Rectal smooth muscle tissue (tissue), 1 donor: ENCODE data around the gene TOX4.

ENCODE experiments used
- H3K27ac ChIP-seq: one replicate; pipeline ENCODE4 v1.7.0; 2013; ENCODE audit warnings: low read depth, low read length, inconsistent platforms
- H3K27me3 ChIP-seq: one replicate; pipeline ENCODE4 v1.7.0; 2013; ENCODE audit warnings: low read length; ENCODE audit not compliant: control insufficient read depth, insufficient read depth
- H3K36me3 ChIP-seq: one replicate; pipeline ENCODE4 v1.7.0; 2013; ENCODE audit warnings: low read length; ENCODE audit not compliant: control insufficient read depth, insufficient read depth
- H3K4me1 ChIP-seq: one replicate; pipeline ENCODE4 v1.7.0; 2013; ENCODE audit warnings: low read length; ENCODE audit not compliant: control insufficient read depth, insufficient read depth
- H3K4me3 ChIP-seq: one replicate; pipeline ENCODE4 v1.7.0; 2013; ENCODE audit warnings: low read length
- H3K9ac ChIP-seq: one replicate; pipeline ENCODE4 v1.7.0; 2013; ENCODE audit warnings: low read length

The TOX4 gene

GRCh38 chr14:21467616-21468015, 9.4 kb upstream of the TOX4 start:
- H3K27ac ChIP-seq = no peak overlapping the region
- H3K27me3 ChIP-seq = no peaks in the 10 kb centered on the region
- H3K4me1 ChIP-seq = no peaks in the 10 kb centered on the region
- no peak overlapping the region for H3K4me3 ChIP-seq
- H3K36me3 ChIP-seq = peaks cover 4% of the 10 kb centered on the region
- H3K9ac ChIP-seq = no peak overlapping the region

- Histone ChIP-seq H3K4me1 (peaks cover 9% of the 10 kb centered on the region), H3K36me3 (no peaks in the 10 kb centered on the region), H3K27me3 (no peaks in the 10 kb centered on the region), H3K27ac (peak overlapping the region; percentile 92), H3K4me3 (peak overlapping the region; percentile 57), H3K9ac (peak overlapping the region; percentile 1)
Measured at GRCh38 chr14:21475767-21476522, 1.1 kb upstream of the TOX4 start.

GRCh38 chr14:21476523-21476924, 471 bp upstream of the TOX4 start:
- Histone ChIP-seq H3K4me1 (peaks cover 9% of the 10 kb centered on the region), H3K9ac (peak overlapping the region; percentile 1), H3K4me3 (peak overlapping the region; percentile 57), H3K36me3 (peaks cover 3% of the 10 kb centered on the region), H3K27ac (peak overlapping the region; percentile 92), H3K27me3 (no peaks in the 10 kb centered on the region)

GRCh38 chr14:21486640-21487087, 9.7 kb downstream of the TOX4 start:
- H3K4me3 ChIP-seq = no peak overlapping the region
- no peak overlapping the region for H3K27ac ChIP-seq
- no peak overlapping the region for H3K9ac ChIP-seq
- peaks cover 15% of the 10 kb centered on the region for H3K36me3 ChIP-seq
- H3K27me3 ChIP-seq = no peaks in the 10 kb centered on the region
- H3K4me1 ChIP-seq = no peaks in the 10 kb centered on the region

GRCh38 chr14:21494902-21495762, 18.1 kb downstream of the TOX4 start:
- H3K27me3 ChIP-seq = no peaks in the 10 kb centered on the region
- no peaks in the 10 kb centered on the region for H3K4me1 ChIP-seq
- no peak overlapping the region for H3K4me3 ChIP-seq
- no peak overlapping the region for H3K9ac ChIP-seq
- H3K36me3 ChIP-seq = peaks cover 26% of the 10 kb centered on the region
- H3K27ac ChIP-seq = no peak overlapping the region

- Histone ChIP-seq H3K36me3 (peaks cover 24% of the 10 kb centered on the region), H3K27ac (no peak overlapping the region), H3K9ac (no peak overlapping the region), H3K4me3 (no peak overlapping the region), H3K27me3 (no peaks in the 10 kb centered on the region), H3K4me1 (no peaks in the 10 kb centered on the region)
Measured at GRCh38 chr14:21496453-21496852, 19.5 kb downstream of the TOX4 start.

GRCh38 chr14:21498540-21499526, 21.8 kb downstream of the TOX4 start:
- no peak overlapping the region for H3K4me3 ChIP-seq
- peaks cover 24% of the 10 kb centered on the region for H3K36me3 ChIP-seq
- H3K4me1 ChIP-seq = no peaks in the 10 kb centered on the region
- no peak overlapping the region for H3K9ac ChIP-seq
- H3K27me3 ChIP-seq = no peaks in the 10 kb centered on the region
- peak overlapping the region; percentile 42 for H3K27ac ChIP-seq

GRCh38 chr14:21501568-21501967, 24.6 kb downstream of the TOX4 start:
- no peak overlapping the region for H3K9ac ChIP-seq
- H3K27me3 ChIP-seq = no peaks in the 10 kb centered on the region
- peaks cover 16% of the 10 kb centered on the region for H3K36me3 ChIP-seq
- H3K27ac ChIP-seq = no peak overlapping the region
- no peak overlapping the region for H3K4me3 ChIP-seq
- H3K4me1 ChIP-seq = no peaks in the 10 kb centered on the region

GRCh38 chr14:21503376-21503775, 26.4 kb downstream of the TOX4 start:
- peaks cover 12% of the 10 kb centered on the region for H3K36me3 ChIP-seq

GRCh38 chr14:21505012-21505553, 28.1 kb downstream of the TOX4 start:
- H3K4me3 ChIP-seq = no peak overlapping the region
- no peak overlapping the region for H3K9ac ChIP-seq
- no peak overlapping the region for H3K27ac ChIP-seq
- peaks cover 4% of the 10 kb centered on the region for H3K4me1 ChIP-seq
- H3K36me3 ChIP-seq = peaks cover 9% of the 10 kb centered on the region
- no peaks in the 10 kb centered on the region for H3K27me3 ChIP-seq

More at GRCh38 chr14:21503376-21503775, 26.4 kb downstream of the TOX4 start:
- Histone ChIP-seq H3K27ac (no peak overlapping the region), H3K4me1 (no peaks in the 10 kb centered on the region), H3K27me3 (no peaks in the 10 kb centered on the region), H3K9ac (no peak overlapping the region), H3K4me3 (no peak overlapping the region)

GRCh38 chr14:21506557-21506956, 29.6 kb downstream of the TOX4 start:
- H3K27ac ChIP-seq = no peak overlapping the region
- peaks cover 8% of the 10 kb centered on the region for H3K4me1 ChIP-seq
- H3K4me3 ChIP-seq = no peak overlapping the region
- no peaks in the 10 kb centered on the region for H3K27me3 ChIP-seq
- no peak overlapping the region for H3K9ac ChIP-seq
- peaks cover 9% of the 10 kb centered on the region for H3K36me3 ChIP-seq
